IMR-90 (cell line): Measurements from ENCODE around the gene LRRTM3. TPM values are rescaled to one million over a fixed set of nuclear protein-coding genes. Genes with fewer than 3 reads are reported as not detected.

Experiments used
- ATAC-seq: fragments of 200-7000 bp; cut with Tn5 transposase; 2 replicates; pipeline ENCODE4 v1.9.1; 2020; ENCODE audit warnings: low read depth, mild to moderate bottlenecking, moderate library complexity
- BruUV-seq: library from RNA; stranded (reverse); fragments of 400-500 nt; replicated peaks from 2 replicates; lab custom pipeline; 2021; lab: Mats Ljungman, UMichigan
- CTCF ChIA-PET: fragments of 300-600 bp; formaldehyde crosslinking; extraction: SDS; loops from one replicate; lab custom pipeline; 2021; ENCODE audit warnings: antibody characterized with exemption; lab: Yijun Ruan, JAX
- POLR2A ChIA-PET: fragments of 300-600 bp; sonication (Branson Sonifier 250); formaldehyde crosslinking; loops from one replicate; lab custom pipeline; 2022; ENCODE audit warnings: antibody characterized with exemption; ENCODE audit not compliant: unreplicated experiment; lab: Charles Lee
- DNase-seq: peaks from one replicate; pipeline ENCODE4 v3.0.0; 2013
- H2AFZ ChIP-seq: replicated peaks from 2 replicates; pipeline ENCODE3; 2013; ENCODE audit warnings: low read length, mild to moderate bottlenecking; ENCODE audit not compliant: poor library complexity
- H2AK5ac ChIP-seq: 2 replicates; pipeline ENCODE4 v1.6.1; 2013; ENCODE audit warnings: low read depth, low read length, inconsistent platforms
- H2AK9ac ChIP-seq: replicated peaks from 2 replicates; pipeline ENCODE3; 2013; ENCODE audit warnings: mild to moderate bottlenecking, low read depth, low read length, moderate library complexity; ENCODE audit not compliant: poor library complexity
- H2BK120ac ChIP-seq: 2 replicates; pipeline ENCODE4 v1.6.1; 2013; ENCODE audit warnings: low read depth, low read length, inconsistent platforms
- H2BK15ac ChIP-seq: 3 replicates; pipeline ENCODE4 v1.6.1; 2013; ENCODE audit warnings: low read depth, low read length, inconsistent platforms
- H2BK20ac ChIP-seq: 2 replicates; pipeline ENCODE4 v1.6.1; 2013; ENCODE audit warnings: low read depth, mild to moderate bottlenecking, inconsistent platforms, low read length, moderate library complexity
- H2BK5ac ChIP-seq: 2 replicates; pipeline ENCODE4 v1.6.1; 2013; ENCODE audit warnings: mild to moderate bottlenecking, low read depth, low read length, inconsistent platforms; ENCODE audit not compliant: poor library complexity, severe bottlenecking
- H3K14ac ChIP-seq: replicated peaks from 2 replicates; pipeline ENCODE4 v1.6.1; 2013; ENCODE audit warnings: low read depth, low read length, inconsistent platforms
- H3K18ac ChIP-seq: 2 replicates; pipeline ENCODE4 v1.6.1; 2013; ENCODE audit warnings: low read depth, low read length, control low read depth
- H3K23ac ChIP-seq: 2 replicates; pipeline ENCODE4 v1.6.1; 2013; ENCODE audit warnings: low read depth, low read length, inconsistent platforms
- H3K27ac ChIP-seq: 2 replicates; pipeline ENCODE4 v1.5.1; 2013; ENCODE audit warnings: mild to moderate bottlenecking, control low read depth, low read length; ENCODE audit not compliant: insufficient read depth
- H3K27me3 ChIP-seq: 2 replicates; pipeline ENCODE4 v1.6.1; 2013; ENCODE audit warnings: low read length; ENCODE audit not compliant: control insufficient read depth, insufficient read depth
- H3K36me3 ChIP-seq: 2 replicates; pipeline ENCODE4 v1.6.1; 2013; ENCODE audit warnings: low read length, mixed read lengths; ENCODE audit not compliant: control insufficient read depth, insufficient read depth
- H3K4ac ChIP-seq: 2 replicates; pipeline ENCODE4 v1.6.1; 2013; ENCODE audit warnings: low read depth, low read length, inconsistent platforms
- H3K4me1 ChIP-seq: 2 replicates; pipeline ENCODE4 v1.6.1; 2013; ENCODE audit warnings: low read length, mixed read lengths; ENCODE audit not compliant: control insufficient read depth, insufficient read depth
- H3K4me2 ChIP-seq: 2 replicates; pipeline ENCODE4 v1.6.1; 2013; ENCODE audit warnings: low read depth, mild to moderate bottlenecking, control low read depth, low read length, moderate library complexity
- H3K4me3 ChIP-seq: 2 replicates; pipeline ENCODE4 v1.5.1; 2013; ENCODE audit warnings: low read depth, mild to moderate bottlenecking, control low read depth, low read length, moderate library complexity; ENCODE audit not compliant: insufficient read depth
- H3K56ac ChIP-seq: 2 replicates; pipeline ENCODE4 v1.6.1; 2013; ENCODE audit warnings: low read length, inconsistent platforms; ENCODE audit not compliant: insufficient read depth; ENCODE audit errors: extremely low read depth
- H3K79me1 ChIP-seq, 2 experiments: 2 replicates each; pipeline ENCODE4 v1.6.1; 2013; ENCODE audit warnings: low read length in 2 of 2, inconsistent platforms in 1 of 2, low read depth in 1 of 2
- H3K9ac ChIP-seq: 2 replicates; pipeline ENCODE4 v1.6.1; 2013; ENCODE audit warnings: low read depth, low read length, control low read depth
- H3K9me1 ChIP-seq: 2 replicates; pipeline ENCODE4 v1.6.1; 2013; ENCODE audit warnings: low read length, inconsistent platforms; ENCODE audit not compliant: insufficient read depth
- H3K9me3 ChIP-seq: 2 replicates; pipeline ENCODE4 v1.6.1; 2013; ENCODE audit warnings: low read length; ENCODE audit not compliant: control insufficient read depth, insufficient read depth
- H4K20me1 ChIP-seq: 2 replicates; pipeline ENCODE4 v1.6.1; 2013; ENCODE audit warnings: low read length, inconsistent platforms; ENCODE audit not compliant: insufficient read depth
- H4K5ac ChIP-seq: 2 replicates; pipeline ENCODE4 v1.6.1; 2013; ENCODE audit warnings: mild to moderate bottlenecking, low read depth, low read length, control low read depth
- H4K8ac ChIP-seq, 2 experiments: 2 replicates each; pipeline ENCODE4 v1.6.1; 2013; ENCODE audit warnings: low read depth in 2 of 2, low read length in 2 of 2, control low read depth in 1 of 2, inconsistent platforms in 1 of 2
- H4K91ac ChIP-seq: 2 replicates; pipeline ENCODE4 v1.6.1; 2013; ENCODE audit warnings: low read depth, low read length, inconsistent platforms; ENCODE audit not compliant: insufficient read depth
- CEBPB ChIP-seq: IDR thresholded peaks from 2 replicates; pipeline ENCODE4 v1.6.1; 2012; ENCODE audit warnings: low read depth, low read length, improper control_type of control experiment
- CHD1 ChIP-seq: IDR thresholded peaks from 2 replicates; pipeline ENCODE4 v1.6.1; 2012; ENCODE audit warnings: low read depth, low read length, improper control_type of control experiment
- NFE2L2 ChIP-seq: fragments of 150-350 bp; IDR thresholded peaks from 2 replicates; pipeline ENCODE4 v1.6.1; 2016; ENCODE audit warnings: low read depth, mild to moderate bottlenecking, low read length
- USF2 ChIP-seq: fragments of 150-350 bp; IDR thresholded peaks from 2 replicates; pipeline ENCODE4 v1.6.1; 2017; ENCODE audit warnings: mild to moderate bottlenecking, antibody characterized with exemption, low read length, low read depth
- WGBS, 2 experiments: methylation state at CpG; one replicate each; pipeline versions ENCODE4 v1.1.5 to v1.1.7; 2013; ENCODE audit warnings: missing lambda C conversion rate in 2 of 2; ENCODE audit not compliant: insufficient read length in 1 of 2; ENCODE audit errors: extremely low coverage in 2 of 2; 5-methylcytosine and 5-hydroxymethylcytosine counted together
- dilution Hi-C: fragments of 300-500 bp; cut with HindIII; formaldehyde crosslinking; loops from one replicate; pipeline ENCODE4 v1.14.3; 2018; ENCODE audit warnings: low sequenced_read_pairs; ENCODE audit not compliant: unreplicated experiment
- in situ Hi-C: fragments of 300-500 bp; cut with MboI; formaldehyde crosslinking; loops from 3 replicates; pipeline ENCODE4 v1.14.3; 2019; ENCODE audit warnings: low sequenced_read_pairs, inconsistent platforms, mixed read lengths
- intact Hi-C: fragments of 100-400 bp; cut with micrococcal nuclease; formaldehyde crosslinking; loops from 2 replicates; pipeline ENCODE4 v1.10.0; 2022
- polyA plus RNA-seq, 3 experiments: library from polyadenylated mRNA; depleted of rRNA; stranded (reverse); fragments of >200 nt; gene quantifications; 2 replicates each; pipeline ENCODE4 v1.2.3, GENCODE V29; 2012; ENCODE audit warnings: low replicate concordance in 1 of 3
- total RNA-seq: library from RNA; depleted of rRNA; stranded (reverse); fragments of >200 nt; gene quantifications from 2 replicates; pipeline ENCODE4 v1.2.3, GENCODE V29; 2012

LRRTM3 gene
- total and polyA plus RNA-seq, 2 of the 4 experiments (the other 2 are of a cell fraction), result under 0.01 TPM; not detected in 1

GRCh38 chr10:66925373-66925772 lies 463 bp upstream of the LRRTM3 start:
- no TSS peak for BruUV-seq
- no peak for ATAC-seq
- H3K36me3 ChIP-seq, result no peaks in the 10 kb centered on the region

More at GRCh38 chr10:66925373-66925772, 463 bp upstream of the LRRTM3 start:
- no peaks in the 10 kb centered on the region for H3K79me1 ChIP-seq
- no peak overlapping the region for H3K23ac ChIP-seq
- ChIA-PET CTCF (interaction anchor here (0.6 to 1.2 kb wide), 7 partner anchors 8 to 787 kb away, joined by 3 to 6 read pairs (median 4); no protein-coding TSS in a partner anchor), POLR2A (interaction anchor here (0.6 kb wide), 2 partner anchors 97 to 525 kb away, joined by 3 to 4 read pairs; no protein-coding TSS in a partner anchor)
- H3K9me1 ChIP-seq, result no peaks in the 10 kb centered on the region
- H3K9ac ChIP-seq, result no peak overlapping the region
- H2BK120ac ChIP-seq, result no peak overlapping the region
- no peak overlapping the region for H3K14ac ChIP-seq
- H2AK5ac ChIP-seq, result no peak overlapping the region
- DNase-seq, result no peak
- intact Hi-C loops, result no loop called here
- H4K91ac ChIP-seq, result no peak overlapping the region
- H4K5ac ChIP-seq, result no peak overlapping the region
- peaks cover 14% of the 10 kb centered on the region for H3K27me3 ChIP-seq
- H3K4ac ChIP-seq, result no peak overlapping the region
- H3K56ac ChIP-seq, result no peak overlapping the region
- TF ChIP-seq CEBPB (no peak), NFE2L2 (no peak), CHD1 (no peak), USF2 (no peak)
- in situ Hi-C loops, result loop anchor here (25.0 kb wide), 1 partner anchor 587 kb away; no protein-coding TSS in a partner anchor
- no peaks in the 10 kb centered on the region for H3K9me3 ChIP-seq
- H3K4me3 ChIP-seq, result no peak overlapping the region
- no peak overlapping the region for H3K18ac ChIP-seq
- no peak overlapping the region for H2BK20ac ChIP-seq
- dilution Hi-C loops, result no loop called here
- H2BK15ac ChIP-seq, result no peak overlapping the region
- no peak overlapping the region for H3K27ac ChIP-seq
- no peak overlapping the region for H2AFZ ChIP-seq
- H2BK5ac ChIP-seq, result no peak overlapping the region
- no peak overlapping the region for H2AK9ac ChIP-seq
- no peaks in the 10 kb centered on the region for H4K20me1 ChIP-seq
- 40% methylated on average over 2 of the region's 7 CpGs; no CpG with 5 or more reads in 1 of the 2 experiments for WGBS, 2 experiments
- H3K4me1 ChIP-seq, result no peaks in the 10 kb centered on the region
- H3K4me2 ChIP-seq, result no peak overlapping the region
- no peak overlapping the region for H4K8ac ChIP-seq
